ENCODE data around the gene ZCCHC3.

The ZCCHC3 gene

GRCh38 chr20:325045-325888 is 27.9 kb downstream of the ZCCHC3 start, which contains the start of gene SOX12:
Gene SOX12, plus strand, starts transcription at chr20:325552. Its CDS starts 373 bp downstream, at chr20:325925.
- Histone ChIP-seq H3K4me3 (ENCODE audit: low read depth, low read length) (peak within 1 kb of the TSS; percentile 81), H3K27me3 (ENCODE audit: control insufficient read depth, insufficient read depth, low read length) (no peaks in the 10 kb centered on the region), H3K9ac (ENCODE audit: low read depth, low read length) (peak within 1 kb of the TSS; percentile 83), H3K4me1 (ENCODE audit: control insufficient read depth, insufficient read depth, low read length) (peaks cover 19% of the 10 kb centered on the region), H3K9me3 (ENCODE audit: control insufficient read depth, insufficient read depth, low read length) (no peaks in the 10 kb centered on the region), H3K36me3 (ENCODE audit: control insufficient read depth, insufficient read depth, low read length) (no peaks in the 10 kb centered on the region)

- Histone ChIP-seq H3K27me3 (ENCODE audit: control insufficient read depth, insufficient read depth, low read length) (no peaks in the 10 kb centered on the region), H3K4me3 (ENCODE audit: low read depth, low read length) (peak overlapping the region; percentile 80), H3K9ac (ENCODE audit: low read depth, low read length) (peak overlapping the region; percentile 79), H3K4me1 (ENCODE audit: control insufficient read depth, insufficient read depth, low read length) (peaks cover 21% of the 10 kb centered on the region), H3K36me3 (ENCODE audit: control insufficient read depth, insufficient read depth, low read length) (no peaks in the 10 kb centered on the region), H3K9me3 (ENCODE audit: control insufficient read depth, insufficient read depth, low read length) (no peaks in the 10 kb centered on the region)
Measured at GRCh38 chr20:325889-326644, 28.7 kb downstream of the ZCCHC3 start.

- H3K4me3 ChIP-seq (ENCODE audit: low read depth, low read length): peak overlapping the region; percentile 80
- H3K27me3 ChIP-seq (ENCODE audit: control insufficient read depth, insufficient read depth, low read length): no peaks in the 10 kb centered on the region
- H3K9ac ChIP-seq (ENCODE audit: low read depth, low read length): peak overlapping the region; percentile 54
- no peaks in the 10 kb centered on the region for H3K9me3 ChIP-seq (ENCODE audit: control insufficient read depth, insufficient read depth, low read length)
- peaks cover 21% of the 10 kb centered on the region for H3K4me1 ChIP-seq (ENCODE audit: control insufficient read depth, insufficient read depth, low read length)
- no peaks in the 10 kb centered on the region for H3K36me3 ChIP-seq (ENCODE audit: control insufficient read depth, insufficient read depth, low read length)
Measured at GRCh38 chr20:326645-327185, 29.3 kb downstream of the ZCCHC3 start.

GRCh38 chr20:327186-328026 is 30.0 kb downstream of the ZCCHC3 start:
- peaks cover 5% of the 10 kb centered on the region for H3K27me3 ChIP-seq (ENCODE audit: control insufficient read depth, insufficient read depth, low read length)
- H3K4me1 ChIP-seq (ENCODE audit: control insufficient read depth, insufficient read depth, low read length): peaks cover 21% of the 10 kb centered on the region
- peak overlapping the region; percentile 95 for H3K4me3 ChIP-seq (ENCODE audit: low read depth, low read length)
- peak overlapping the region; percentile 70 for H3K9ac ChIP-seq (ENCODE audit: low read depth, low read length)
- no peaks in the 10 kb centered on the region for H3K9me3 ChIP-seq (ENCODE audit: control insufficient read depth, insufficient read depth, low read length)
- H3K36me3 ChIP-seq (ENCODE audit: control insufficient read depth, insufficient read depth, low read length): no peaks in the 10 kb centered on the region

- Histone ChIP-seq H3K9ac (ENCODE audit: low read depth, low read length) (peak overlapping the region; percentile 70), H3K4me3 (ENCODE audit: low read depth, low read length) (peak overlapping the region; percentile 95), H3K9me3 (ENCODE audit: control insufficient read depth, insufficient read depth, low read length) (no peaks in the 10 kb centered on the region), H3K4me1 (ENCODE audit: control insufficient read depth, insufficient read depth, low read length) (peaks cover 15% of the 10 kb centered on the region), H3K36me3 (ENCODE audit: control insufficient read depth, insufficient read depth, low read length) (no peaks in the 10 kb centered on the region), H3K27me3 (ENCODE audit: control insufficient read depth, insufficient read depth, low read length) (peaks cover 10% of the 10 kb centered on the region)
Measured at GRCh38 chr20:328027-328974, 30.9 kb downstream of the ZCCHC3 start.

GRCh38 chr20:328975-329695 is 31.8 kb downstream of the ZCCHC3 start:
- Histone ChIP-seq H3K9me3 (ENCODE audit: control insufficient read depth, insufficient read depth, low read length) (no peaks in the 10 kb centered on the region), H3K4me3 (ENCODE audit: low read depth, low read length) (peak overlapping the region; percentile 95), H3K9ac (ENCODE audit: low read depth, low read length) (no peak overlapping the region), H3K36me3 (ENCODE audit: control insufficient read depth, insufficient read depth, low read length) (no peaks in the 10 kb centered on the region), H3K27me3 (ENCODE audit: control insufficient read depth, insufficient read depth, low read length) (peaks cover 12% of the 10 kb centered on the region), H3K4me1 (ENCODE audit: control insufficient read depth, insufficient read depth, low read length) (peaks cover 15% of the 10 kb centered on the region)

- Histone ChIP-seq H3K4me1 (ENCODE audit: control insufficient read depth, insufficient read depth, low read length) (peaks cover 15% of the 10 kb centered on the region), H3K36me3 (ENCODE audit: control insufficient read depth, insufficient read depth, low read length) (no peaks in the 10 kb centered on the region), H3K4me3 (ENCODE audit: low read depth, low read length) (peak overlapping the region; percentile 8), H3K9me3 (ENCODE audit: control insufficient read depth, insufficient read depth, low read length) (no peaks in the 10 kb centered on the region), H3K9ac (ENCODE audit: low read depth, low read length) (no peak overlapping the region), H3K27me3 (ENCODE audit: control insufficient read depth, insufficient read depth, low read length) (peaks cover 17% of the 10 kb centered on the region)
Measured at GRCh38 chr20:329851-330232, 32.5 kb downstream of the ZCCHC3 start.

GRCh38 chr20:330233-331149 is 33.1 kb downstream of the ZCCHC3 start:
- Histone ChIP-seq H3K4me1 (ENCODE audit: control insufficient read depth, insufficient read depth, low read length) (peaks cover 15% of the 10 kb centered on the region), H3K27me3 (ENCODE audit: control insufficient read depth, insufficient read depth, low read length) (peaks cover 17% of the 10 kb centered on the region), H3K36me3 (ENCODE audit: control insufficient read depth, insufficient read depth, low read length) (no peaks in the 10 kb centered on the region), H3K4me3 (ENCODE audit: low read depth, low read length) (peak overlapping the region; percentile 36), H3K9me3 (ENCODE audit: control insufficient read depth, insufficient read depth, low read length) (no peaks in the 10 kb centered on the region), H3K9ac (ENCODE audit: low read depth, low read length) (no peak overlapping the region)

- peaks cover 7% of the 10 kb centered on the region for H3K4me1 ChIP-seq (ENCODE audit: control insufficient read depth, insufficient read depth, low read length)
- H3K36me3 ChIP-seq (ENCODE audit: control insufficient read depth, insufficient read depth, low read length): no peaks in the 10 kb centered on the region
- peaks cover 31% of the 10 kb centered on the region for H3K27me3 ChIP-seq (ENCODE audit: control insufficient read depth, insufficient read depth, low read length)
- no peak overlapping the region for H3K9ac ChIP-seq (ENCODE audit: low read depth, low read length)
- H3K9me3 ChIP-seq (ENCODE audit: control insufficient read depth, insufficient read depth, low read length): no peaks in the 10 kb centered on the region
- no peak overlapping the region for H3K4me3 ChIP-seq (ENCODE audit: low read depth, low read length)
Measured at GRCh38 chr20:334578-334977, 37.2 kb downstream of the ZCCHC3 start.

Data from iPS-15b (cell line).